Trophoblast cell (in vitro differentiated cells and primary cell): ENCODE results near the gene TJP3.

Experiments used
- DNase-seq, 2 donors: peaks; one replicate each; pipeline ENCODE4 v3.0.0-alpha.2; 2016
- H2AFZ ChIP-seq: 2 replicates; pipeline ENCODE4 v1.6.1; 2013; ENCODE audit warnings: low read length, moderate library complexity, mild to moderate bottlenecking; ENCODE audit not compliant: insufficient read depth, poor library complexity
- H2AK5ac ChIP-seq: 2 replicates; pipeline ENCODE4 v1.6.1; 2013; ENCODE audit warnings: mild to moderate bottlenecking, low read length
- H2BK120ac ChIP-seq: 2 replicates; pipeline ENCODE4 v1.6.1; 2013; ENCODE audit warnings: low read length, mild to moderate bottlenecking, moderate library complexity; ENCODE audit not compliant: insufficient read depth, poor library complexity
- H2BK12ac ChIP-seq: 2 replicates; pipeline ENCODE4 v1.6.1; 2013; ENCODE audit warnings: mild to moderate bottlenecking, low read length, moderate library complexity
- H2BK5ac ChIP-seq: 2 replicates; pipeline ENCODE4 v1.6.1; 2013; ENCODE audit warnings: low read length, low read depth, moderate library complexity, mild to moderate bottlenecking; ENCODE audit not compliant: poor library complexity
- H3K14ac ChIP-seq: 2 replicates; pipeline ENCODE4 v1.6.1; 2013; ENCODE audit warnings: mild to moderate bottlenecking, low read length
- H3K18ac ChIP-seq: 2 replicates; pipeline ENCODE4 v1.6.1; 2013; ENCODE audit warnings: mild to moderate bottlenecking, low read length
- H3K23ac ChIP-seq: 2 replicates; pipeline ENCODE4 v1.6.1; 2013; ENCODE audit warnings: low read length
- H3K27ac ChIP-seq: 2 replicates; pipeline ENCODE4 v1.5.1; 2013; ENCODE audit warnings: low read depth, mild to moderate bottlenecking, inconsistent platforms, low read length, moderate library complexity
- H3K27me3 ChIP-seq: 2 replicates; pipeline ENCODE4 v1.6.1; 2013; ENCODE audit warnings: inconsistent platforms, mild to moderate bottlenecking, low read length, moderate library complexity; ENCODE audit not compliant: insufficient read depth
- H3K36me3 ChIP-seq, 2 experiments: 1 replicate in 1 of 2; 2 replicates in 1 of 2; pipeline ENCODE4 v1.6.1; 2013; ENCODE audit warnings: low read length in 2 of 2, mild to moderate bottlenecking in 2 of 2, moderate library complexity in 1 of 2; ENCODE audit not compliant: insufficient read depth in 2 of 2, control insufficient read depth in 1 of 2
- H3K4ac ChIP-seq: 2 replicates; pipeline ENCODE4 v1.6.1; 2013; ENCODE audit warnings: low read depth, mild to moderate bottlenecking, low read length, moderate library complexity
- H3K4me1 ChIP-seq, 2 experiments: 1 replicate in 1 of 2; 2 replicates in 1 of 2; pipeline ENCODE4 v1.6.1; 2013; ENCODE audit warnings: low read length in 2 of 2, mild to moderate bottlenecking in 2 of 2, moderate library complexity in 1 of 2; ENCODE audit not compliant: insufficient read depth in 2 of 2, control insufficient read depth in 1 of 2
- H3K4me2 ChIP-seq: 2 replicates; pipeline ENCODE4 v1.6.1; 2013; ENCODE audit warnings: inconsistent platforms, mild to moderate bottlenecking, low read length, moderate library complexity
- H3K4me3 ChIP-seq: 2 replicates; pipeline ENCODE4 v1.5.1; 2013; ENCODE audit warnings: mild to moderate bottlenecking, low read depth, low read length, inconsistent platforms
- H3K79me1 ChIP-seq: one replicate; pipeline ENCODE4 v1.6.1; 2013; ENCODE audit warnings: low read length
- H3K79me2 ChIP-seq: 2 replicates; pipeline ENCODE4 v1.6.1; 2013; ENCODE audit warnings: low read length, mild to moderate bottlenecking; ENCODE audit not compliant: control insufficient read depth, insufficient read depth, poor library complexity
- H3K9ac ChIP-seq: 2 replicates; pipeline ENCODE4 v1.6.1; 2013; ENCODE audit warnings: mild to moderate bottlenecking, low read length
- H3K9me3 ChIP-seq: 2 replicates; pipeline ENCODE4 v1.6.1; 2013; ENCODE audit warnings: low read depth, mild to moderate bottlenecking, control low read depth, inconsistent platforms, low read length; ENCODE audit not compliant: insufficient read depth
- H4K12ac ChIP-seq: 2 replicates; pipeline ENCODE4 v1.6.1; 2013; ENCODE audit warnings: low read depth, mild to moderate bottlenecking, low read length, moderate library complexity
- H4K8ac ChIP-seq: 2 replicates; pipeline ENCODE4 v1.6.1; 2013; ENCODE audit warnings: low read depth, mild to moderate bottlenecking, low read length, moderate library complexity
- H4K91ac ChIP-seq: one replicate; pipeline ENCODE4 v1.6.1; 2013; ENCODE audit warnings: low read depth, mild to moderate bottlenecking, low read length, moderate library complexity
- WGBS: extraction: QIAGEN DNeasy Blood & Tissue Kit; methylation state at CpG from one replicate; pipeline ENCODE4 v1.1.7; 2013; ENCODE audit warnings: missing lambda C conversion rate; ENCODE audit not compliant: insufficient read length, insufficient coverage; ENCODE audit errors: extremely low coverage; 5-methylcytosine and 5-hydroxymethylcytosine counted together

The TJP3 gene

DNA sequence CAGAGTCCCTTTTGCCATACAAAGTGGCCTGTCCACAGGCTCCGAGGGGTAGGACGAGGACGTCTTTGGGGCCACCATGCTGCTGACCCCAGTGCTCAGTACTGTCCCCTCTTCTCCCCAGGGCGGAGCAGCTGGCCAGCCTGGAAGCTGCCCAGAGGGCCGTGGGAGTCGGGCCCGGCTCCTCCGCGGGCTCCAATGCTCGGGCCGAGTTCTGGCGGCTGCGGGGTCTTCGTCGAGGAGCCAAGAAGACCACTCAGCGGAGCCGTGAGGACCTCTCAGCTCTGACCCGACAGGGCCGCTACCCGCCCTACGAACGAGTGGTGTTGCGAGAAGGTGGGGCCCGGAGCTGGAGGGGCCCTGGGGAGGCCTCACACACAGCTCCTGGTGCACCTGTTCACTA lies 32.2 kb downstream of the TJP3 start:
- no peak overlapping the region for H2BK120ac ChIP-seq
- H4K12ac ChIP-seq, result no peak overlapping the region
- no peaks in the 10 kb centered on the region for H3K79me2 ChIP-seq
- H3K9me3 ChIP-seq, result peaks cover 4% of the 10 kb centered on the region
- no peak overlapping the region for H3K4me3 ChIP-seq
- H4K91ac ChIP-seq, result no peak overlapping the region
- H3K14ac ChIP-seq, result no peak overlapping the region
- H3K27me3 ChIP-seq, result no peaks in the 10 kb centered on the region
- WGBS, result no CpG with 5 or more reads among the region's 24 CpGs
- H3K79me1 ChIP-seq, result no peaks in the 10 kb centered on the region
- no peak overlapping the region for H2BK5ac ChIP-seq
- peaks cover 13 to 14% of the 10 kb centered on the region in 2 experiments for H3K36me3 ChIP-seq
- H4K8ac ChIP-seq, result no peak overlapping the region
- no peak overlapping the region for H3K9ac ChIP-seq
- no peak overlapping the region for H3K4ac ChIP-seq
- no peak overlapping the region for H2AFZ ChIP-seq
- no peak overlapping the region for H3K18ac ChIP-seq
- DNase-seq, result no peak
- no peak overlapping the region for H2AK5ac ChIP-seq
- H2BK12ac ChIP-seq, result no peak overlapping the region
- no peak overlapping the region for H3K4me2 ChIP-seq
- no peak overlapping the region for H3K23ac ChIP-seq
- H3K4me1 ChIP-seq, result no peaks in the 10 kb centered on the region
- H3K27ac ChIP-seq, result no peak overlapping the region

DNA sequence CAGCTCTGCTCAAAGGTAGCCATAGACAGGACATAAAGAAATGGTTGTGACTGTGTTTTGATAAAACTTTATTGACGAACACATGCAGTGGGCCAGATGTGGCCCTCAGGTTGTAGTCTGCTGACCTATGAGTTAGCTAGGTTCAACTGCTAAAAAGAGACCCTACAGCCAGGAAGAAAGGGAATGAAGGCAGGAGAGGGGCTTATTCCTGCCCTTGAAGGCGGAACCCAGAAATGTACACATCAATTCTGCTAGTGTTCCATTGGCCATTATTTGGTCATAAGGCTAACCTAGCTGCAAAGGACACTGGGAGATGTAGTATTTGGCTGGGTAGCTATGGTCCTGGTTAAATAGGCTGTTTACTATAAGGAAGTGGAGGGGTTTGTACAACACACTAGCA lies 35.3 kb downstream of the TJP3 start:
- H4K12ac ChIP-seq, result no peak overlapping the region
- H3K79me2 ChIP-seq, result no peaks in the 10 kb centered on the region
- no peak overlapping the region for H3K14ac ChIP-seq
- no peak overlapping the region for H4K91ac ChIP-seq
- H3K4me2 ChIP-seq, result no peak overlapping the region
- H3K18ac ChIP-seq, result no peak overlapping the region
- H3K23ac ChIP-seq, result no peak overlapping the region
- no peak overlapping the region for H3K27ac ChIP-seq
- H3K4me3 ChIP-seq, result no peak overlapping the region
- H3K4ac ChIP-seq, result no peak overlapping the region
- H3K9me3 ChIP-seq, result peaks cover 2% of the 10 kb centered on the region
- no peak for DNase-seq
- no peak overlapping the region for H2AFZ ChIP-seq
- H3K9ac ChIP-seq, result no peak overlapping the region
- peaks cover 10 to 11% of the 10 kb centered on the region in 2 experiments for H3K36me3 ChIP-seq
- no peaks in the 10 kb centered on the region for H3K27me3 ChIP-seq
- H3K79me1 ChIP-seq, result no peaks in the 10 kb centered on the region
- no peak overlapping the region for H2AK5ac ChIP-seq
- H4K8ac ChIP-seq, result no peak overlapping the region
- no CpG with 5 or more reads among the region's 2 CpGs for WGBS
- H2BK12ac ChIP-seq, result no peak overlapping the region
- H2BK120ac ChIP-seq, result no peak overlapping the region
- no peak overlapping the region for H2BK5ac ChIP-seq
- H3K4me1 ChIP-seq, result no peaks in the 10 kb centered on the region

DNA sequence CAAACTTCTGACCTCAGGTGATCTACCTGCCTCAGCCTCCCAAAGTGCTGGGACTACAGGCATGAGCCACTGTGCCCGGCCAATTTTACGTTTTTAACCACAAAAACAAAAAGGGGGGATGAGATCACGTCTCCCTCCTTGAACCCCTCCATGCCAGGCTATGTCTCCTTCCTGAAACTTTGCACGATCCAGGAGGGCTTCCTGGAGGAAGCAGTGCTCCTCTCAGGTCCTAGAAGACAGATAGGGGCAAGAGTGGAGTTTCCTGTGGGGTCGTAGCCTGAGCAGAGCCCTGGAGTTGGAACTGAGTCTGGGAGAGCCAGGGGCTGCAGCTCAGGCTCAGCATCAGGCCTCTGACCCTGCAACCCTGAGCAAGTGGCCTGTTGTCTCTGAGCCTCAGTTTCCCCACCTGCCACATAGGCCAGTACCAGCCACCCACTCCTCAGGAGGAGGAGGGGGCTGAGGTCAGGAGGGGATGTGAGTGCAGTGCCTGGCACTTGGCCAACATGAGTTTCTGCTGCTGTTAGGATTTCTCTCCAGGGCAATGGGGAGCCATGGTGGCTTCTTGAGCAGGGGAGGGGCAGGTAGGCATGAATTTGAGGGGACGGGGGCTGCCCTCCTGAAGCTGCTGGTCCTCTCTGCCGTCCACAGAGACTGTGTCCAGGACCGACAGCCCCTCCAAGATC lies 37.3 kb downstream of the TJP3 start:
- Histone ChIP-seq H3K9me3 (no peaks in the 10 kb centered on the region), H3K4me3 (no peak overlapping the region), H3K4me1 (no peaks in the 10 kb centered on the region), H3K27me3 (no peaks in the 10 kb centered on the region), H3K9ac (no peak overlapping the region), H3K36me3 (peaks cover 15 to 20% of the 10 kb centered on the region in 2 experiments), H2AFZ (no peak overlapping the region), H3K14ac (no peak overlapping the region), H3K4ac (no peak overlapping the region), H2AK5ac (no peak overlapping the region), H3K79me2 (no peaks in the 10 kb centered on the region), H3K4me2 (no peak overlapping the region), H2BK120ac (no peak overlapping the region), H2BK12ac (no peak overlapping the region), H4K12ac (no peak overlapping the region), H3K23ac (no peak overlapping the region), H4K8ac (no peak overlapping the region), H3K79me1 (no peaks in the 10 kb centered on the region), H3K27ac (no peak overlapping the region), H2BK5ac (no peak overlapping the region), H4K91ac (no peak overlapping the region), H3K18ac (no peak overlapping the region)
- DNase-seq, result no peak
- no CpG with 5 or more reads among the region's 8 CpGs for WGBS

GRCh38 chr19:3746371-3747056 lies 38.3 kb downstream of the TJP3 start:
- H3K79me2 ChIP-seq, result no peaks in the 10 kb centered on the region
- H3K36me3 ChIP-seq, result peaks cover 23 to 28% of the 10 kb centered on the region in 2 experiments
- H2BK12ac ChIP-seq, result no peak overlapping the region
- no peak overlapping the region for H2BK120ac ChIP-seq
- H2AK5ac ChIP-seq, result no peak overlapping the region
- no peak overlapping the region for H3K4me2 ChIP-seq
- no peak for DNase-seq
- H3K18ac ChIP-seq, result no peak overlapping the region
- H3K9me3 ChIP-seq, result no peaks in the 10 kb centered on the region
- H2AFZ ChIP-seq, result no peak overlapping the region
- H3K27ac ChIP-seq, result no peak overlapping the region
- no peak overlapping the region for H3K23ac ChIP-seq
- no peaks in the 10 kb centered on the region for H3K79me1 ChIP-seq
- H3K14ac ChIP-seq, result no peak overlapping the region
- no peaks in the 10 kb centered on the region for H3K4me1 ChIP-seq
- no peak overlapping the region for H3K9ac ChIP-seq
- WGBS, result no CpG with 5 or more reads among the region's 31 CpGs
- H4K12ac ChIP-seq, result no peak overlapping the region
- no peaks in the 10 kb centered on the region for H3K27me3 ChIP-seq
- no peak overlapping the region for H3K4ac ChIP-seq
- H4K91ac ChIP-seq, result no peak overlapping the region
- H3K4me3 ChIP-seq, result no peak overlapping the region
- H4K8ac ChIP-seq, result no peak overlapping the region
- H2BK5ac ChIP-seq, result no peak overlapping the region
